Karpas-422 (cell line): ENCODE measurements around the gene PALLD. TPM values are rescaled to one million over a fixed set of nuclear protein-coding genes. Genes with fewer than 3 reads are reported as not detected.

ENCODE experiments used
- DNase-seq: peaks from one replicate; pipeline ENCODE4 v3.0.0-alpha.2; 2015
- H2AFZ ChIP-seq: fragments of 200-600 bp; sonication (generic); 2 replicates; pipeline ENCODE4 v1.6.1; 2014; ENCODE audit warnings: antibody characterized with exemption, low read length, mixed read lengths
- H3K27ac ChIP-seq: fragments of 200-600 bp; sonication (generic); 2 replicates; pipeline ENCODE4 v1.5.1; 2014; ENCODE audit warnings: mild to moderate bottlenecking, low read length, moderate library complexity
- H3K27me3 ChIP-seq: fragments of 200-600 bp; sonication (generic); 2 replicates; pipeline ENCODE4 v1.6.1; 2014; ENCODE audit warnings: low read length, mixed read lengths
- H3K36me3 ChIP-seq: fragments of 200-600 bp; sonication (generic); 2 replicates; pipeline ENCODE4 v1.6.1; 2014; ENCODE audit warnings: low read length, mixed read lengths; ENCODE audit not compliant: insufficient read depth
- H3K4me1 ChIP-seq: fragments of 200-600 bp; sonication (generic); 2 replicates; pipeline ENCODE4 v1.6.1; 2014; ENCODE audit warnings: mild to moderate bottlenecking, low read length, mixed read lengths
- H3K4me2 ChIP-seq: fragments of 200-600 bp; sonication (generic); 2 replicates; pipeline ENCODE4 v1.6.1; 2014; ENCODE audit warnings: low read length, low read depth, mild to moderate bottlenecking; ENCODE audit not compliant: poor library complexity, severe bottlenecking
- H3K4me3 ChIP-seq: fragments of 200-600 bp; sonication (generic); 2 replicates; pipeline ENCODE4 v1.5.1; 2014; ENCODE audit warnings: mild to moderate bottlenecking, antibody characterized with exemption, low read length, mixed read lengths
- H3K79me2 ChIP-seq: fragments of 200-600 bp; sonication (generic); 2 replicates; pipeline ENCODE4 v1.6.1; 2014; ENCODE audit warnings: mild to moderate bottlenecking, low read length, mixed read lengths
- H3K9ac ChIP-seq: fragments of 200-600 bp; sonication (generic); 2 replicates; pipeline ENCODE4 v1.6.0; 2014; ENCODE audit warnings: low read length
- H3K9me2 ChIP-seq: fragments of 200-600 bp; sonication (generic), shearing (Covaris generic); replicated peaks from 2 replicates; pipeline ENCODE4 v1.6.0; 2014; ENCODE audit warnings: mild to moderate bottlenecking, low read length, moderate library complexity; ENCODE audit not compliant: insufficient read depth
- H3K9me3 ChIP-seq: fragments of 300-700, 200-600 bp; sonication (generic); 2 replicates; pipeline ENCODE4 v1.6.1; 2014; ENCODE audit warnings: low read length, mixed read lengths
- H4K20me1 ChIP-seq: fragments of 200-600 bp; sonication (generic); 2 replicates; pipeline ENCODE4 v1.6.1; 2014; ENCODE audit warnings: mild to moderate bottlenecking, antibody characterized with exemption, low read length, low read depth; ENCODE audit not compliant: insufficient read depth
- total RNA-seq: library from RNA; depleted of rRNA; stranded (reverse); fragments of >200 nt; shearing (Covaris generic); gene quantifications from 2 replicates; pipeline ENCODE4 v1.2.3, GENCODE V29; 2014; ENCODE audit warnings: low replicate concordance

Gene PALLD
- total RNA-seq, 1 experiment from 2014 or later: 0.71 TPM

DNA sequence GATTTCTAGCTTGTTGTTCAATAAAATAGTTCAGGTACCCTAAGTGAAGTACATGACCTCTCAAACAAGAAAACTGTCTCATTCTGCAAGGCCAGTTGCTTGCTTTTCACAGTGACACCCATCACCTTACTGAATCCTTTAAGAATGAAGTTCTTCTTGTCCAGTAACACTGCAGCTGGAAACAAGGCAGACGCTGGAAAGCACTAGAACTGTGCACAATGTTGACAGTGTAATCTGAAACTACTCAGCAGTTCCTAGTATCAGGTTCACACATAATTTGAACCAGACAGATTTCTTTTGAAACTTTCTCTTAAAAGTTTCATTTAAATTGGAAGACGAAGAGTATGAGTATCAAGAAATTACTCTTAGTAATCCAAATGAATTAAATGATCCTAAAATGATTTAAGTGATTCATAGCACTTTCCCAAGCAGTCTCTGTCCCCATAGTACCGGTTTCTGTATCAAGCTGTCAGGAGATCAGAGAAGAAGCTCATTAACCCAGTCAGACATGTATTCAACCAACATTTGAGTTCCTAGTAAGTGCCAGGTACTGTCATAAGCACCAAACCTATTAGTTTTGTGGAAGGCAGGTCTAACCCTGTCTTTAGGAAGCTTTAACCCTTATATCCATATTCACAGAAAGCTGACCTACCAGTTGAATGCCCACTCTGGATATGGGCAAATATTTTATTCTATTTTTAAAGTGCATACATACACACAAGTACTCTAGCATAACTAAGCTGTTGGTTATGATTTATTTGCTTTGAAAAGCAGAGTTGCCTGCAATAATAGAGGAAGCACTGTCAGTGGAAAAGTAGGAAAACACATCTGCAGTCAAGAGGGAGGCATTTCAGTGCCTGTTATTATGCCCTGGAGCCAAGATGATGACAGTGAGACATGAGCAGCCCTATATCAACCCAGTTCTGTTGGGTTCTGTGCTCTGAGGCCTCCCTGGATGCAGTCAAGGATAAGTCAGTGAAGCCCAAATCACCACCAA is 63.6 kb downstream of the PALLD start:
- Histone ChIP-seq H3K4me3 (no peak overlapping the region), H3K27me3 (no peaks in the 10 kb centered on the region), H3K27ac (no peak overlapping the region), H3K36me3 (no peaks in the 10 kb centered on the region), H3K4me1 (no peaks in the 10 kb centered on the region), H3K9ac (no peak overlapping the region), H3K79me2 (no peaks in the 10 kb centered on the region), H3K9me2 (no peaks in the 10 kb centered on the region), H4K20me1 (no peaks in the 10 kb centered on the region), H3K4me2 (no peak overlapping the region), H3K9me3 (no peaks in the 10 kb centered on the region), H2AFZ (no peak overlapping the region)
- no peak for DNase-seq

DNA sequence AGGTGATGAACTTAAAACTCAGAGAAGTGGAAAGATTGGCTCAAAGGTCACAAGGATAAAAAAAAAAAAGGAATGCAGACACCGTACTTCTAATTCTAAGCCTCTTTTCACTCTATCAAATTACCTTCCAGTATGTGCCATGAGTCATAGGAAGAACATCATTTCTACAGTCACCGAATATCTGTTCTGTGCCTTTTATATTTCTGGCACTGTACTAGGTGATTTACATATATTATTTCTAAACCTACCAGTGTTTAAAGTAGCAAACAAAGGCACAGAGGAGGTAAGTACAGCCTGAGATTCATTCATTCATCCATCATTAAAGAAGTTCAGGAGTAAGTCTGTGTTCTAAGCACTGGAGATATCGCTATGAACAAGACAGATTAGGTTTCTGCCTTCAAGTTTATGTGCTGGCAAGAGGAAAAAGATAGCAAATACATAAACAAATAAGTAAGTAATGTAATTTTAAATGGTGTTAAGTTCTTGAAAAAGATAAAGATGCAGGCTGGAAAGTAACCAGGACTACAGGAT is 65.3 kb downstream of the PALLD start:
- H2AFZ ChIP-seq: no peak overlapping the region

DNA sequence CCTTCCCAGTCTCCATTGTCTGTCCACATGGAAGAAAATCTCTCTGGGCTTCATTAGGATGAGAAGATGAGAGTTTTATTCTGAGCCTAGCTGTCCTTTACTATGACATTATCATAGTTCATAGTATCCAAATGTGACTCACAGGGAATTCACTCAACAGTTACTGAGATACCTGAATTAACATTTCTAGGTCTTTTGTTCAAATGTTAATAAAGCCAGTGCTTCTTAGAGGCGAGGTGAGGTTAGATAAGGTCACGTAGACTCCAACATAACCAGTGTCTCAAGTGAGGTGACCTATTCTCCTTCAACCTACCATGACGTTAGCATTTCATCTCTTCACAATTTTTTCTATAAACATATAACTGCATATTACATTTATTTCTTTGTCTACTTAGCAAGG is 67.2 kb downstream of the PALLD start:
- H3K27ac ChIP-seq: no peak overlapping the region
- no peaks in the 10 kb centered on the region for H3K4me1 ChIP-seq
- no peak overlapping the region for H3K9ac ChIP-seq
- no peak for DNase-seq
- H3K4me3 ChIP-seq: no peak overlapping the region
- H3K79me2 ChIP-seq: no peaks in the 10 kb centered on the region
- no peak overlapping the region for H2AFZ ChIP-seq
- no peak overlapping the region for H3K4me2 ChIP-seq
- H3K27me3 ChIP-seq: no peaks in the 10 kb centered on the region
- no peaks in the 10 kb centered on the region for H3K36me3 ChIP-seq
- H3K9me3 ChIP-seq: no peaks in the 10 kb centered on the region
- no peaks in the 10 kb centered on the region for H3K9me2 ChIP-seq
- H4K20me1 ChIP-seq: no peaks in the 10 kb centered on the region

More for the DNA sequence above, 65.3 kb downstream of the PALLD start:
- Histone ChIP-seq H4K20me1 (no peaks in the 10 kb centered on the region), H3K9ac (no peak overlapping the region), H3K36me3 (no peaks in the 10 kb centered on the region), H3K4me3 (no peak overlapping the region), H3K4me2 (no peak overlapping the region), H3K9me3 (no peaks in the 10 kb centered on the region), H3K27me3 (no peaks in the 10 kb centered on the region), H3K9me2 (no peaks in the 10 kb centered on the region), H3K4me1 (no peaks in the 10 kb centered on the region), H3K79me2 (no peaks in the 10 kb centered on the region), H3K27ac (no peak overlapping the region)
- DNase-seq: no peak

DNA sequence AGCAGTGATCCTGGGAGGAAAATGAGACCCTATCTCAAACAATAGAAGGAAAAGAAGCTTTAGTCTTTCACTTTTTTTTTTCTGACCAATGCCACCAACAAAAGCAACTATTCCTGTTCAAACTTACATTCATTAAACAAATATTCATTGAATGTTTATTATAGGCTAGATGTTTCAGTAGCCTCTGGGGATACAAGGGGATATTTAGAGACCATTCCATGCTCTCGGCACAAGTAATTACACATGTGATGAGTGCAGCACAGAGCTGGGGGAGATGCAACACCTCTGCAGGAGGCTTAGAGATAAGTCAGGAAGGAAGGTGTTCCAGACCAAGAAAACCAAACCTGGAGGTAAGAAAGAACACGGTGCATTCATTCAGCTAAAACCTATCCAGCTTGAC is 68.3 kb downstream of the PALLD start:
- Histone ChIP-seq H3K4me2 (no peak overlapping the region), H2AFZ (no peak overlapping the region), H3K4me1 (no peaks in the 10 kb centered on the region), H3K27ac (no peak overlapping the region), H3K4me3 (no peak overlapping the region), H3K9me2 (no peaks in the 10 kb centered on the region), H3K27me3 (no peaks in the 10 kb centered on the region), H4K20me1 (no peaks in the 10 kb centered on the region), H3K9ac (no peak overlapping the region), H3K79me2 (no peaks in the 10 kb centered on the region), H3K9me3 (no peaks in the 10 kb centered on the region), H3K36me3 (no peaks in the 10 kb centered on the region)
- DNase-seq: no peak

DNA sequence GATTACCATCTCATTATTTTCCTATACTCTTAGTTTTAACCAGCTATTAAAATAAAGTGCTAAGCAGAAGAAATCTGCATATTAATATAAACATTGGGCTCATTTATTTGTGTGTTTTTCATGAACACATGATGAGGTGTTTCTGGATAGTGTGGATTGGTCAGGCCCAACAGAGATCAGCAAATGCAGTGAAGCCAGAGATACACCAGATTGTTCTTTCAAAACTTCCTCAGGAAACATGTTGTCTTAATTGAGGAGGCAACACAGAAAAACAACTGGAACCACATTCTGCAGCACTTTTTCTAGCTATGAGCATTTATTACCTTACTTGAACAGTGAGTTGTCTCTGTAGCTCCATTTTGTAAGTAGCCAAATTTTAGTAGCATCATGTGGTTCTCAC is 69.9 kb downstream of the PALLD start:
- Histone ChIP-seq H3K4me2 (no peak overlapping the region), H3K79me2 (no peaks in the 10 kb centered on the region), H3K36me3 (no peaks in the 10 kb centered on the region), H3K9me3 (no peaks in the 10 kb centered on the region), H2AFZ (no peak overlapping the region), H4K20me1 (no peaks in the 10 kb centered on the region), H3K27ac (no peak overlapping the region), H3K9ac (no peak overlapping the region), H3K4me1 (no peaks in the 10 kb centered on the region), H3K27me3 (no peaks in the 10 kb centered on the region), H3K9me2 (no peaks in the 10 kb centered on the region), H3K4me3 (no peak overlapping the region)
- no peak for DNase-seq

DNA sequence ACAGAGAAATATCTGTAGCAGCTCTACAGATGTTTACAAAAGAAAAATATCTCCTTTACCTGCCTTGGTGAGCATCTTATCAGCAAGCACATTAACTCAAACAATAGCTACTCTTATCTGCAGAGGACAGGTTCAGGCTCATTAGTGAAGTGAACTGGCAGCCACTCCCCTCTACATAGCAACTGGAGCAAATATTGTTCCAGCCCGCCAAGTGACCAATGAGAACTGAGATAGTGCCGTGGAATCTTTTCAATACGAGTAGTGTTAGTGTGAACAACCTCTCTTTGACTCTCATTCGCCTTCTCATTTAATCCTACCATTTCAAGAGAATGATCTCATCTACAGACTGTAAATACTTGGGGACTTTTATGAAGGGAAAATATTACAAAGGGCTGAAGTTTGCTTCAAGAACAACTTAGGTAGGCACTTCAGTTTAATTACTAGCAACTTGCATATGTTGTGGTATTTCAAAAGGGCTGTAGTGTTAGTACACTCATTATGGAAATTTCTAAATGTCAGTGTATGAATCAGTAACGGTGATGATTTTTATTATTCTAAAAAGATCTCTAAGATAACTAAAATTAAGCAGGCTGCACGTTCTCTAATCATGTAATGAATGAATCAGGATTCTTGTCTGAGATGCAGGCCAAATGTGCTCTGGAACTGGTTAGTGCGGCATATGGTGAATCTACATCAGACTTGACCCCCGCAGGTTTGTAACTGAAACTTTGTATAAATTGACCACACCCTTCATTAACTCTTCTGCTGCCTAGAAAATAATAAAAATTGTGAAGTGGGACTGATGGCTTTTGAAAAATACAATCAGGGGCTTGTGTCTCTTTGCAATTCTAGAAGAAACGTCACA is 72.4 kb downstream of the PALLD start:
- no peaks in the 10 kb centered on the region for H4K20me1 ChIP-seq
- H3K4me2 ChIP-seq: no peak overlapping the region
- no peaks in the 10 kb centered on the region for H3K9me2 ChIP-seq

DNA sequence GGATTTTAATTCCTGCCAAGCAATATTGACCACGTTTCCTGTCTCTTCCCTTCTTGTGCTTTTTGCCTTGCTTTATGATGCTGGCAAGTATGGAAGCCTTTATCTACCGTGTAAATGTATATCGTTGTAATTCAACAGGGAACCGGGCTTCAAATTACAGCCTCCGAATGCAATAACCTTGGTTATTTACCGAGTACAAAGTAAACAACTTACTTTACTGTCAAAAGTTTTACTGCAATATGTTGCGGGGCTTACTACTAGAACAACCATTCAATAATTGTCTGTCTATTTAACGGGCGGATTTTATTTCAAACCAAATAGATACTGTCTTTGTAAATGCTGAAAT is 73.1 kb downstream of the PALLD start:
- Histone ChIP-seq H3K9me3 (no peaks in the 10 kb centered on the region), H3K27me3 (no peaks in the 10 kb centered on the region), H3K9ac (no peak overlapping the region), H3K4me1 (no peaks in the 10 kb centered on the region), H3K36me3 (no peaks in the 10 kb centered on the region), H2AFZ (no peak overlapping the region), H3K4me3 (no peak overlapping the region), H3K79me2 (no peaks in the 10 kb centered on the region), H3K9me2 (no peaks in the 10 kb centered on the region), H3K4me2 (no peak overlapping the region), H4K20me1 (no peaks in the 10 kb centered on the region), H3K27ac (no peak overlapping the region)
- no peak for DNase-seq

More for the DNA sequence above, 72.4 kb downstream of the PALLD start:
- H3K27ac ChIP-seq: no peak overlapping the region
- H3K4me1 ChIP-seq: no peaks in the 10 kb centered on the region
- H3K36me3 ChIP-seq: no peaks in the 10 kb centered on the region
- H3K9me3 ChIP-seq: no peaks in the 10 kb centered on the region
- H3K9ac ChIP-seq: no peak overlapping the region
- H3K79me2 ChIP-seq: no peaks in the 10 kb centered on the region
- no peak overlapping the region for H3K4me3 ChIP-seq
- H3K27me3 ChIP-seq: no peaks in the 10 kb centered on the region
- no peak for DNase-seq
- H2AFZ ChIP-seq: no peak overlapping the region

DNA sequence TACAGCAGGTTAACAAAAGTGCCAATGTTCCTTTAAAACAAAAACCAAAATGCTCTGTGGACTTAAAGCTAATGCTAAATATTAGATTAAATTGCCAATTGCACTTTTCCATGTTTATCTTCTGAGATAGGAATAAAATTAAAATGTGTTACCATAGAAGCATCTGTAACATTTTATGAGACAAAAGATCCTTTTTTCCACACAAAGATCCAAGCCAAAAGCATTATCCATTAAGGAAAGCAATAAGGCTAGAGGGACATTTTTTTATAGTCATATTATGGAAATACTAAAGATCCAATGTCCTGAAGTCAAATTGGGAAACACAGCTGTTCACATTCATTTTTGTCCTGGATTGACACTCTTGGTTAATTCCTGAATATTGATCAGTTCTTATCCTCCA is 73.6 kb downstream of the PALLD start:
- Histone ChIP-seq H3K9ac (no peak overlapping the region), H2AFZ (no peak overlapping the region), H3K4me1 (no peaks in the 10 kb centered on the region), H3K9me2 (no peaks in the 10 kb centered on the region), H3K36me3 (no peaks in the 10 kb centered on the region), H3K4me3 (no peak overlapping the region), H3K79me2 (no peaks in the 10 kb centered on the region), H3K4me2 (no peak overlapping the region), H3K9me3 (no peaks in the 10 kb centered on the region), H3K27ac (no peak overlapping the region), H4K20me1 (no peaks in the 10 kb centered on the region), H3K27me3 (no peaks in the 10 kb centered on the region)
- DNase-seq: no peak
